Endothelial cell of umbilical vein (primary cell): ENCODE data around the gene PTTG1IP. TPM values are rescaled to one million over a fixed set of nuclear protein-coding genes. Genes with fewer than 3 reads are reported as not detected.

Experiments used
- BruUV-seq: library from RNA; stranded (reverse); fragments of 400-500 nt; replicated peaks from 2 replicates; lab custom pipeline; 2021; lab: Mats Ljungman, UMichigan
- CTCF ChIA-PET: fragments of 300-600, 350-600 bp; sonication (Branson Sonifier 250); formaldehyde crosslinking; loops from one replicate; lab custom pipeline; 2021; ENCODE audit warnings: antibody characterized with exemption, inconsistent platforms; lab: Charles Lee
- POLR2A ChIA-PET: fragments of 300-600, 350-600 bp; sonication (Branson Sonifier 250); formaldehyde crosslinking; loops from one replicate; lab custom pipeline; 2021; ENCODE audit warnings: antibody characterized with exemption, inconsistent platforms; lab: Charles Lee
- DNase-seq: peaks from one replicate; pipeline ENCODE4 v3.0.0-alpha.2; 2011; ENCODE audit warnings: low read depth, low spot score
- FAIRE-seq: peaks from 2 replicates; lab custom pipeline; 2011; peaks lifted over from hg19 to GRCh38; lab: Jason Lieb, UNC
- H2AFZ ChIP-seq: 2 replicates; pipeline ENCODE4 v1.6.0; 2012; ENCODE audit warnings: low read depth, low read length, control low read depth, inconsistent platforms
- H3K27ac ChIP-seq: 2 replicates; pipeline ENCODE4 v1.5.1; 2011; ENCODE audit warnings: low read depth, mild to moderate bottlenecking, control low read depth, low read length, moderate library complexity; ENCODE audit not compliant: insufficient read depth
- H3K27me3 ChIP-seq, 2 experiments: 2 replicates each; pipeline versions ENCODE4 v1.6.0 to v1.6.1; 2011; ENCODE audit warnings: low read length in 2 of 2, mixed read lengths in 1 of 2; ENCODE audit not compliant: control insufficient read depth in 2 of 2, insufficient read depth in 2 of 2
- H3K36me3 ChIP-seq, 2 experiments: 2 replicates in 1 of 2; 3 replicates in 1 of 2; pipeline ENCODE4 v1.5.1; 2011; ENCODE audit warnings: low read length in 2 of 2, mild to moderate bottlenecking in 1 of 2, moderate library complexity in 1 of 2; ENCODE audit not compliant: control insufficient read depth in 2 of 2, insufficient read depth in 2 of 2; ENCODE audit errors: extremely low read depth in 1 of 2
- H3K4me1 ChIP-seq: 3 replicates; pipeline ENCODE4 v1.5.1; 2011; ENCODE audit warnings: mild to moderate bottlenecking, low read length; ENCODE audit not compliant: control insufficient read depth, insufficient read depth; ENCODE audit errors: extremely low read depth
- H3K4me2 ChIP-seq: 2 replicates; pipeline ENCODE4 v1.6.1; 2011; ENCODE audit warnings: low read length, control low read depth, mixed read lengths; ENCODE audit not compliant: insufficient read depth
- H3K4me3 ChIP-seq, 3 experiments: fragments of 200-600 bp in 1 of 3; sonication (generic), shearing (Covaris generic) in 1 of 3; replicated peaks in 1 of 3; 2 replicates each; pipeline ENCODE4 v1.5.1; 2011 to 2016; ENCODE audit warnings: control low read depth in 3 of 3, low read length in 3 of 3, mild to moderate bottlenecking in 2 of 3, inconsistent platforms in 1 of 3, low read depth in 1 of 3, moderate library complexity in 1 of 3; ENCODE audit not compliant: insufficient read depth in 1 of 3
- H3K79me2 ChIP-seq: 2 replicates; pipeline ENCODE4 v1.6.0; 2012; ENCODE audit warnings: low read length, inconsistent platforms; ENCODE audit not compliant: control insufficient read depth, insufficient read depth
- H3K9ac ChIP-seq: replicated peaks from 2 replicates; pipeline ENCODE3; 2011; ENCODE audit warnings: low read length, control low read depth; ENCODE audit not compliant: insufficient read depth; ENCODE audit errors: extremely low read depth
- H3K9me1 ChIP-seq: replicated peaks from 3 replicates; pipeline ENCODE4 v1.6.0; 2011; ENCODE audit warnings: mild to moderate bottlenecking, low read length; ENCODE audit not compliant: control insufficient read depth, insufficient read depth; ENCODE audit errors: extremely low read depth
- H3K9me3 ChIP-seq: replicated peaks from 2 replicates; pipeline ENCODE4 v1.5.1; 2012; ENCODE audit warnings: low read length, inconsistent platforms; ENCODE audit not compliant: control insufficient read depth, insufficient read depth
- H4K20me1 ChIP-seq: replicated peaks from 2 replicates; pipeline ENCODE3; 2011; ENCODE audit warnings: mild to moderate bottlenecking, low read length; ENCODE audit not compliant: control insufficient read depth, insufficient read depth; ENCODE audit errors: extremely low read depth
- EZH2 ChIP-seq: IDR thresholded peaks from 2 replicates; pipeline ENCODE4 v1.6.1; 2012; ENCODE audit warnings: borderline replicate concordance, low read depth, mild to moderate bottlenecking, moderate library complexity, low read length, inconsistent platforms; ENCODE audit not compliant: severe bottlenecking
- FOS ChIP-seq: IDR thresholded peaks from 2 replicates; pipeline ENCODE4 v1.6.1; 2011; ENCODE audit warnings: mild to moderate bottlenecking, low read length, moderate library complexity, borderline replicate concordance; ENCODE audit not compliant: insufficient read depth
- GATA2 ChIP-seq: IDR thresholded peaks from 2 replicates; pipeline ENCODE4 v1.7.0; 2011; ENCODE audit warnings: low read depth, mild to moderate bottlenecking, moderate library complexity, mixed read lengths, low read length; ENCODE audit not compliant: insufficient read length, insufficient read depth
- JUN ChIP-seq: IDR thresholded peaks from 2 replicates; pipeline ENCODE4 v1.6.1; 2011; ENCODE audit warnings: borderline replicate concordance, low read depth; ENCODE audit not compliant: insufficient read length, insufficient read depth
- MYC ChIP-seq: IDR thresholded peaks from one replicate; pipeline ENCODE4 v1.6.1; 2011; ENCODE audit warnings: mild to moderate bottlenecking, low read depth, low read length
- POLR2A ChIP-seq: IDR thresholded peaks from 2 replicates; pipeline ENCODE4 v1.6.1; 2012; ENCODE audit warnings: low read depth, mild to moderate bottlenecking, control low read depth, low read length
- POLR2AphosphoS5 ChIP-seq: IDR thresholded peaks from 2 replicates; pipeline ENCODE4 v1.6.1; 2012; ENCODE audit warnings: low read depth, mild to moderate bottlenecking, control low read depth, low read length, moderate library complexity; ENCODE audit not compliant: insufficient read depth
- dilution Hi-C: fragments of 300-500 bp; cut with MboI; formaldehyde crosslinking; loops from one replicate; pipeline ENCODE4 v1.15.0; 2019; ENCODE audit warnings: low sequenced_read_pairs; ENCODE audit not compliant: extremely low pct_ligation_motif_present
- intact Hi-C: fragments of 100-400 bp; cut with micrococcal nuclease; formaldehyde crosslinking; loops from one replicate; pipeline ENCODE4 v1.10.0; 2022
- polyA plus RNA-seq, 4 experiments: library from polyadenylated mRNA; depleted of rRNA in 3 of 4; stranded (reverse) in 3 of 4; unstranded in 1 of 4; fragments of >200 nt; gene quantifications; 2 replicates each; pipeline versions ENCODE4 v1.2.1 to v1.2.3, GENCODE V29; 2011 to 2012; ENCODE audit warnings: missing spikeins in 1 of 4
- total RNA-seq: library from RNA; stranded (reverse); gene quantifications from 2 replicates; pipeline ENCODE4 v1.2.3, GENCODE V29; 2021
- TF ChIP-seq, protein P1 (sequence below), 2 donors: IDR thresholded peaks; 1 replicate in 1 of 2; 2 replicates in 1 of 2; pipeline ENCODE4 v1.5.1; 2011; ENCODE audit warnings: low read length in 2 of 2, mild to moderate bottlenecking in 2 of 2, moderate library complexity in 2 of 2, control low read depth in 1 of 2, inconsistent platforms in 1 of 2, low read depth in 1 of 2; ENCODE audit not compliant: insufficient read depth in 1 of 2; ENCODE audit errors: extremely low read depth in 1 of 2
- TF ChIP-seq, protein P2 (sequence below): IDR thresholded peaks from 2 replicates; pipeline ENCODE4 v1.6.1; 2011; ENCODE audit not compliant: insufficient read depth, insufficient read length

Gene PTTG1IP
- total and polyA plus RNA-seq, 2 donors (not counting 3 experiments of a cell fraction or from before 2014, with no cell fraction given): 342 to 415 TPM

DNA sequence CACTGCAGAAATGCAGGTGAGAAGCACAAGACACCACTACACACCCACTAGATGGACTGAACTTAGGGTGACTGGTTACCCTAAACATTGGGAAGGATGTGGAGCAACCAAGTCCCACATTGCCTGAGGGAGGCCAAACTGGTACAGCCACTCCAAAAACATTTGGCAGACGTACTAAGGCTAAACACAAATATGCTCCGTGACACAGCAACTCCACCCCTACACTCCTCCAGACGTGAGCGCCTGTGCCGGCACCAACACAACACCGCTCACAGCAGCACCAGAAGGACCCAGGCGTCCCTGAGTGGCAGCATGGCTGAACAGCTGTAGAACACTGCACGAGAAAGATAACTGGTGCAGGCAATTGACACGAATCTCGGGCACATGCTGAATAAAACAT lies 14.7 kb downstream of the PTTG1IP start:
- Histone ChIP-seq H2AFZ (no peak overlapping the region), H3K4me2 (no peak overlapping the region), H3K27me3 (no peaks in the 10 kb centered on the region), H3K27ac (no peak overlapping the region), H3K36me3 (peaks cover 35 to 66% of the 10 kb centered on the region in 2 experiments), H3K4me1 (no peaks in the 10 kb centered on the region), H3K9me1 (no peaks in the 10 kb centered on the region), H3K9ac (no peak overlapping the region), H3K79me2 (peaks cover 97% of the 10 kb centered on the region), H4K20me1 (peaks cover 9% of the 10 kb centered on the region), H3K9me3 (no peaks in the 10 kb centered on the region), H3K4me3 (no peak overlapping the region)
- intact Hi-C loops: no loop called here
- BruUV-seq: no TSS peak
- DNase-seq: no peak
- dilution Hi-C loops: no loop called here
- TF ChIP-seq FOS (no peak), JUN (no peak), EZH2 (no peak), GATA2 (no peak), POLR2AphosphoS5 (no peak), POLR2A (no peak), MYC (no peak)
- TF ChIP-seq, protein P1, sequence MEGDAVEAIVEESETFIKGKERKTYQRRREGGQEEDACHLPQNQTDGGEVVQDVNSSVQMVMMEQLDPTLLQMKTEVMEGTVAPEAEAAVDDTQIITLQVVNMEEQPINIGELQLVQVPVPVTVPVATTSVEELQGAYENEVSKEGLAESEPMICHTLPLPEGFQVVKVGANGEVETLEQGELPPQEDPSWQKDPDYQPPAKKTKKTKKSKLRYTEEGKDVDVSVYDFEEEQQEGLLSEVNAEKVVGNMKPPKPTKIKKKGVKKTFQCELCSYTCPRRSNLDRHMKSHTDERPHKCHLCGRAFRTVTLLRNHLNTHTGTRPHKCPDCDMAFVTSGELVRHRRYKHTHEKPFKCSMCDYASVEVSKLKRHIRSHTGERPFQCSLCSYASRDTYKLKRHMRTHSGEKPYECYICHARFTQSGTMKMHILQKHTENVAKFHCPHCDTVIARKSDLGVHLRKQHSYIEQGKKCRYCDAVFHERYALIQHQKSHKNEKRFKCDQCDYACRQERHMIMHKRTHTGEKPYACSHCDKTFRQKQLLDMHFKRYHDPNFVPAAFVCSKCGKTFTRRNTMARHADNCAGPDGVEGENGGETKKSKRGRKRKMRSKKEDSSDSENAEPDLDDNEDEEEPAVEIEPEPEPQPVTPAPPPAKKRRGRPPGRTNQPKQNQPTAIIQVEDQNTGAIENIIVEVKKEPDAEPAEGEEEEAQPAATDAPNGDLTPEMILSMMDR (IDR thresholded peaks at IDR 0.05; ENCODE audit: extremely low read depth in 1 of 2, insufficient read depth in 1 of 2, low read depth in 1 of 2, low read length in 2 of 2): no peak
- TF ChIP-seq, protein P2, sequence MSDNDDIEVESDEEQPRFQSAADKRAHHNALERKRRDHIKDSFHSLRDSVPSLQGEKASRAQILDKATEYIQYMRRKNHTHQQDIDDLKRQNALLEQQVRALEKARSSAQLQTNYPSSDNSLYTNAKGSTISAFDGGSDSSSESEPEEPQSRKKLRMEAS: no peak
- no peak for FAIRE-seq
- POLR2A ChIA-PET: no interaction called here
- CTCF ChIA-PET: no interaction called here
